ENCODE results near the gene FCRL2. TPM values are rescaled to one million over a fixed set of nuclear protein-coding genes. Genes with fewer than 3 reads are reported as not detected.
"Not testable (repeated sequence)": the region's sequence is repeated elsewhere in the genome, so short reads cannot be mapped to it uniquely, and the experiment has no call there.

FCRL2 gene
- total RNA-seq, 1 donor from 2014 or later = 0.09 TPM

- no peak for DNase-seq (ENCODE audit: low spot score)
Measured at GRCh38 chr1:157753611-157754010, 23.3 kb downstream of the FCRL2 start.

GRCh38 chr1:157751283-157751682 lies 25.6 kb downstream of the FCRL2 start:
- no peak for DNase-seq (ENCODE audit: low spot score)

- DNase-seq (ENCODE audit: low spot score) = no peak
Measured at GRCh38 chr1:157748262-157748817, 28.6 kb downstream of the FCRL2 start.

- DNase-seq (ENCODE audit: low spot score) = no peak
Measured at GRCh38 chr1:157739229-157739901, 37.6 kb downstream of the FCRL2 start.

- not testable (repeated sequence) for DNase-seq (ENCODE audit: low spot score)
Measured at GRCh38 chr1:157735991-157736390, 40.9 kb downstream of the FCRL2 start.

- DNase-seq (ENCODE audit: low spot score) = no peak
Measured at GRCh38 chr1:157734321-157734720, 42.6 kb downstream of the FCRL2 start.

GRCh38 chr1:157732755-157733154 lies 44.2 kb downstream of the FCRL2 start:
- DNase-seq (ENCODE audit: low spot score) = no peak

- no peak for DNase-seq (ENCODE audit: low spot score)
Measured at GRCh38 chr1:157725221-157725577, 51.7 kb downstream of the FCRL2 start.

- DNase-seq (ENCODE audit: low spot score) = no peak
Measured at GRCh38 chr1:157724537-157725220, 52.3 kb downstream of the FCRL2 start.

- no peak for DNase-seq (ENCODE audit: low spot score)
Measured at GRCh38 chr1:157723157-157723556, 53.8 kb downstream of the FCRL2 start.

GRCh38 chr1:157721985-157722384 lies 54.9 kb downstream of the FCRL2 start:
- DNase-seq (ENCODE audit: low spot score) = no peak

GRCh38 chr1:157715736-157716135 lies 61.2 kb downstream of the FCRL2 start:
- no peak for DNase-seq (ENCODE audit: low spot score)

- no peak for DNase-seq (ENCODE audit: low spot score)
Measured at GRCh38 chr1:157711802-157712201, 65.1 kb downstream of the FCRL2 start.

GRCh38 chr1:157704878-157705277 lies 72.1 kb downstream of the FCRL2 start:
- no peak for DNase-seq (ENCODE audit: low spot score)

- DNase-seq (ENCODE audit: low spot score) = no peak
Measured at GRCh38 chr1:157703981-157704380, 73.0 kb downstream of the FCRL2 start.

GRCh38 chr1:157702308-157702825 lies 74.6 kb downstream of the FCRL2 start:
- no peak for DNase-seq (ENCODE audit: low spot score)

- DNase-seq (ENCODE audit: low spot score) = no peak
Measured at GRCh38 chr1:157700732-157701131, 76.2 kb downstream of the FCRL2 start, which contains the start of gene FCRL3. Gene FCRL3, minus strand, starts transcription at chr1:157700769. Its CDS starts 280 bp downstream, at chr1:157700489.

- no peak for DNase-seq (ENCODE audit: low spot score)
Measured at GRCh38 chr1:157700305-157700704, 76.6 kb downstream of the FCRL2 start.

- no peak for DNase-seq (ENCODE audit: low spot score)
Measured at GRCh38 chr1:157697781-157698569, 79.0 kb downstream of the FCRL2 start.

- DNase-seq (ENCODE audit: low spot score) = no peak
Measured at GRCh38 chr1:157696966-157697628, 79.8 kb downstream of the FCRL2 start.
